WTC11 (cell line): Measurements from ENCODE around the gene GGA2. TPM values are rescaled to one million over a fixed set of nuclear protein-coding genes. Genes with fewer than 3 reads are reported as not detected.
A peak's percentile ranks its signal among the peaks of the same experiment; 100 is the strongest.

Source experiments
- ATAC-seq: fragments of 200-7000 bp; cut with Tn5 transposase; 2 replicates; pipeline ENCODE4 v1.10.0; 2021; ENCODE audit warnings: mild to moderate bottlenecking, moderate library complexity
- CTCF ChIA-PET: fragments of 300-600 bp; sonication (Branson Sonifier 250); formaldehyde crosslinking; loops from one replicate; lab custom pipeline; 2021; ENCODE audit warnings: antibody characterized with exemption; lab: Charles Lee
- POLR2A ChIA-PET: fragments of 350-600 bp; sonication (Branson Sonifier 250); formaldehyde crosslinking; loops from one replicate; lab custom pipeline; 2021; ENCODE audit warnings: antibody characterized with exemption; lab: Charles Lee
- DNase-seq: peaks from one replicate; pipeline ENCODE4 v3.0.0; 2021; ENCODE audit warnings: low spot score
- H3K27ac Mint-ChIP-seq: 2 replicates; pipeline ENCODE4 v1.8.0; 2021; ENCODE audit warnings: mixed read lengths
- H3K27me3 Mint-ChIP-seq: 2 replicates; pipeline ENCODE4 v1.8.0; 2021; ENCODE audit warnings: low read depth, mild to moderate bottlenecking, moderate library complexity, mixed read lengths
- H3K36me3 Mint-ChIP-seq: 2 replicates; pipeline ENCODE4 v1.8.0; 2021; ENCODE audit warnings: mixed read lengths
- H3K4me1 Mint-ChIP-seq: 2 replicates; pipeline ENCODE4 v1.8.0; 2022; ENCODE audit warnings: mixed read lengths
- H3K4me3 Mint-ChIP-seq: 2 replicates; pipeline ENCODE4 v1.8.0; 2021; ENCODE audit warnings: mild to moderate bottlenecking, moderate library complexity, mixed read lengths
- H3K9me3 Mint-ChIP-seq: 2 replicates; pipeline ENCODE4 v1.8.0; 2021; ENCODE audit warnings: mixed read lengths
- HMGA2 ChIP-seq: fragments of 250-450 bp; sonication (Bioruptor Pico); IDR thresholded peaks from 2 replicates; pipeline ENCODE4 v1.4.0; 2021; ENCODE audit warnings: mild to moderate bottlenecking, moderate library complexity
- JUN ChIP-seq: sonication (generic); formaldehyde crosslinking; IDR thresholded peaks from 2 replicates; pipeline ENCODE4 v1.8.0; 2023; ENCODE audit warnings: mild to moderate bottlenecking, missing genetic modification reagents
- KAT7 ChIP-seq: sonication (generic); formaldehyde crosslinking; IDR thresholded peaks from 2 replicates; pipeline ENCODE4 v1.8.1; 2023; ENCODE audit warnings: missing genetic modification reagents, mild to moderate bottlenecking, borderline replicate concordance
- NFYB ChIP-seq: sonication (generic); formaldehyde crosslinking; conservative IDR thresholded peaks from 2 replicates; pipeline ENCODE4 v1.8.0; 2022; ENCODE audit warnings: low read depth, missing genetic modification reagents
- NR1H2 ChIP-seq: sonication (generic); formaldehyde crosslinking; IDR thresholded peaks from 2 replicates; pipeline ENCODE4 v1.9.0; 2021; ENCODE audit warnings: mild to moderate bottlenecking, moderate library complexity, missing genetic modification reagents
- NR3C1 ChIP-seq: sonication (generic); formaldehyde crosslinking; conservative IDR thresholded peaks from 2 replicates; pipeline ENCODE4 v1.8.1; 2023; ENCODE audit warnings: low read depth, mild to moderate bottlenecking, missing genetic modification reagents
- RELA ChIP-seq: sonication (generic); formaldehyde crosslinking; IDR thresholded peaks from 2 replicates; pipeline ENCODE4 v1.8.1; 2022; ENCODE audit warnings: missing genetic modification reagents, mild to moderate bottlenecking, borderline replicate concordance
- SP1 ChIP-seq: sonication (generic); formaldehyde crosslinking; conservative IDR thresholded peaks from 2 replicates; pipeline ENCODE4 v1.8.1; 2022; ENCODE audit warnings: missing genetic modification reagents
- TCF7 ChIP-seq: sonication (generic); formaldehyde crosslinking; IDR thresholded peaks from 2 replicates; pipeline ENCODE4 v1.8.0; 2022; ENCODE audit warnings: mild to moderate bottlenecking, low read depth, missing genetic modification reagents, moderate library complexity
- ZNF219 ChIP-seq: sonication (generic); formaldehyde crosslinking; IDR thresholded peaks from 2 replicates; pipeline ENCODE4 v1.8.0; 2023; ENCODE audit warnings: missing genetic modification reagents, mild to moderate bottlenecking, borderline replicate concordance
- ZNF416 ChIP-seq: fragments of 250-450 bp; sonication (Bioruptor Pico); IDR thresholded peaks from 2 replicates; pipeline ENCODE4 v1.9.0; 2021; ENCODE audit warnings: mild to moderate bottlenecking, inconsistent platforms
- ZNF423 ChIP-seq: fragments of 250-450 bp; sonication (Bioruptor Pico); IDR thresholded peaks from 2 replicates; pipeline ENCODE4 v2.1.2; 2022; ENCODE audit warnings: mild to moderate bottlenecking, moderate library complexity
- ZNF671 ChIP-seq: fragments of 250-450 bp; sonication (Bioruptor Pico); IDR thresholded peaks from 2 replicates; pipeline ENCODE4 v1.8.0; 2021; ENCODE audit warnings: mild to moderate bottlenecking
- total RNA-seq: library from RNA; stranded (reverse); gene quantifications from 3 replicates; pipeline ENCODE4 v1.2.3, GENCODE V29; 2021
- TF ChIP-seq, protein P1 (sequence below): sonication (generic); formaldehyde crosslinking; conservative IDR thresholded peaks from 2 replicates; pipeline ENCODE4 v1.8.1; 2023; ENCODE audit warnings: mild to moderate bottlenecking, low read depth, missing genetic modification reagents, moderate library complexity
- TF ChIP-seq, protein P2 (sequence below): sonication (generic); formaldehyde crosslinking; IDR thresholded peaks from 2 replicates; pipeline ENCODE4 v1.8.0; 2023; ENCODE audit warnings: mild to moderate bottlenecking, missing genetic modification reagents
- TF ChIP-seq, protein P3 (sequence below): sonication (generic); formaldehyde crosslinking; IDR thresholded peaks from 2 replicates; pipeline ENCODE4 v1.8.1; 2022; ENCODE audit warnings: low read depth, mild to moderate bottlenecking, moderate library complexity, missing genetic modification reagents, borderline replicate concordance
- TF ChIP-seq, protein P4 (sequence below): fragments of 250-450 bp; sonication (Bioruptor Pico); IDR thresholded peaks from 2 replicates; pipeline ENCODE4 v1.8.0; 2021; ENCODE audit warnings: mild to moderate bottlenecking
- TF ChIP-seq, protein P5 (sequence below): fragments of 250-450 bp; sonication (Bioruptor Pico); IDR thresholded peaks from 2 replicates; pipeline ENCODE4 v1.9.0; 2021; ENCODE audit warnings: mild to moderate bottlenecking, borderline replicate concordance
- TF ChIP-seq, protein P6 (sequence below): fragments of 250-450 bp; sonication (Bioruptor Pico); conservative IDR thresholded peaks from 2 replicates; pipeline ENCODE4 v1.9.0; 2021; ENCODE audit warnings: mild to moderate bottlenecking

Gene GGA2
- total RNA-seq, 1 experiment from 2014 or later: 107 TPM

DNA sequence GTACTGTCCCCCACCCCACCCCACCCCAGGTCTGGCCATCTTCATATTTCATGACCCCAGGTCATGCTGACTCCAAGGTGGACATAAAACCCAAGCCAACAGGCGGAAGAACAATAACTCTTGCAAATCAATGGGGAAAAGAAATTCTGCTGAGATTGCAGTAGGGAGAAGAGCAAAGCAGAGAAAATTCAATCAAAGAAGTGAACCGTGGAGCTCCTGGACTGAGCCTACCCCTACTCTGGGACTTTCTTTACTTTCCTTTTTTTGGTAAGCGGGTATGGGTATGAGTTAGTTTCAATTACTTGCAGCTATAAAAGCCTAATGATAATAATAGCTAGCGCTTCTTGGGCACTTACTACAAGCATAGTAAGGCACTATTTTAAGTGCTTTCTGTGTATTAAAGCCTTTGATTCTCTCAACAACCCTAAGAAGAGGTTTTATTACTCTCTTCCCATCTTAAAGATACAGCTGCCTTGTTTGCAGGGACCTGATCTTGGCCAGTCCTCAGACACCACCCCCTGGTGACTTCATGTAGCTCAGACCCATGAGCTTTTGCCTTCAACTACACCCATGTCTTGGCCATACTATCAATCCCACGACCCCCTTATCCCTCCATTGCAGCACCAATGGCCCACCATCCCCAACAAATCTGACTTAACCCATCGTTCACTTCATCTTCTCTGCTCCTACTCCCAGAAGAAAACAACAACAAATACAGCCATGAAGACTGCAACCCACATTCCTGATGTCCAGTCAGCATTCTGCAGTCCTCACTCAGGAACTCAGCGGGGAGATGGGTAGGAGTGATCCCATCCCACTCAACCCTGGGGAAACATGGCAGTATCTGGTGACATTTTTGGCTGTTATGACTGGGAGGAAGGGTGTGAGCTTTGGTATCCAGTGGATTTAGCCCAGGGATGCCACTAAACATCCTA lies 4.4 kb downstream of the GGA2 start:
- Mint-ChIP-seq H3K4me1 (peaks cover 57% of the 10 kb centered on the region), H3K27ac (peak overlapping the region; percentile 6), H3K36me3 (peaks cover 12% of the 10 kb centered on the region), H3K9me3 (no peaks in the 10 kb centered on the region), H3K4me3 (no peak overlapping the region), H3K27me3 (no peaks in the 10 kb centered on the region)
- ATAC-seq: no peak
- DNase-seq: no peak
- CTCF ChIA-PET: interaction anchor here (1.4 to 2.0 kb wide), 2 partner anchors 24 to 70 kb away, joined by 3 to 6 read pairs; no protein-coding TSS in a partner anchor
- POLR2A ChIA-PET: no interaction called here
- TF ChIP-seq NFYB (CRISPR knock-in tag): no peak
- no peak for TF ChIP-seq SP1 (CRISPR knock-in tag)
- no peak for TF ChIP-seq ZNF671 (CRISPR knock-in tag)
- TF ChIP-seq ZNF423: no peak
- TF ChIP-seq ZNF416 (CRISPR knock-in tag): no peak
- TF ChIP-seq NR1H2 (CRISPR knock-in tag): no peak
- TF ChIP-seq JUN: no peak
- TF ChIP-seq, protein P1, sequence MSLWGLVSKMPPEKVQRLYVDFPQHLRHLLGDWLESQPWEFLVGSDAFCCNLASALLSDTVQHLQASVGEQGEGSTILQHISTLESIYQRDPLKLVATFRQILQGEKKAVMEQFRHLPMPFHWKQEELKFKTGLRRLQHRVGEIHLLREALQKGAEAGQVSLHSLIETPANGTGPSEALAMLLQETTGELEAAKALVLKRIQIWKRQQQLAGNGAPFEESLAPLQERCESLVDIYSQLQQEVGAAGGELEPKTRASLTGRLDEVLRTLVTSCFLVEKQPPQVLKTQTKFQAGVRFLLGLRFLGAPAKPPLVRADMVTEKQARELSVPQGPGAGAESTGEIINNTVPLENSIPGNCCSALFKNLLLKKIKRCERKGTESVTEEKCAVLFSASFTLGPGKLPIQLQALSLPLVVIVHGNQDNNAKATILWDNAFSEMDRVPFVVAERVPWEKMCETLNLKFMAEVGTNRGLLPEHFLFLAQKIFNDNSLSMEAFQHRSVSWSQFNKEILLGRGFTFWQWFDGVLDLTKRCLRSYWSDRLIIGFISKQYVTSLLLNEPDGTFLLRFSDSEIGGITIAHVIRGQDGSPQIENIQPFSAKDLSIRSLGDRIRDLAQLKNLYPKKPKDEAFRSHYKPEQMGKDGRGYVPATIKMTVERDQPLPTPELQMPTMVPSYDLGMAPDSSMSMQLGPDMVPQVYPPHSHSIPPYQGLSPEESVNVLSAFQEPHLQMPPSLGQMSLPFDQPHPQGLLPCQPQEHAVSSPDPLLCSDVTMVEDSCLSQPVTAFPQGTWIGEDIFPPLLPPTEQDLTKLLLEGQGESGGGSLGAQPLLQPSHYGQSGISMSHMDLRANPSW (CRISPR knock-in tag): no peak
- TF ChIP-seq HMGA2 (CRISPR knock-in tag): no peak
- TF ChIP-seq, protein P2, sequence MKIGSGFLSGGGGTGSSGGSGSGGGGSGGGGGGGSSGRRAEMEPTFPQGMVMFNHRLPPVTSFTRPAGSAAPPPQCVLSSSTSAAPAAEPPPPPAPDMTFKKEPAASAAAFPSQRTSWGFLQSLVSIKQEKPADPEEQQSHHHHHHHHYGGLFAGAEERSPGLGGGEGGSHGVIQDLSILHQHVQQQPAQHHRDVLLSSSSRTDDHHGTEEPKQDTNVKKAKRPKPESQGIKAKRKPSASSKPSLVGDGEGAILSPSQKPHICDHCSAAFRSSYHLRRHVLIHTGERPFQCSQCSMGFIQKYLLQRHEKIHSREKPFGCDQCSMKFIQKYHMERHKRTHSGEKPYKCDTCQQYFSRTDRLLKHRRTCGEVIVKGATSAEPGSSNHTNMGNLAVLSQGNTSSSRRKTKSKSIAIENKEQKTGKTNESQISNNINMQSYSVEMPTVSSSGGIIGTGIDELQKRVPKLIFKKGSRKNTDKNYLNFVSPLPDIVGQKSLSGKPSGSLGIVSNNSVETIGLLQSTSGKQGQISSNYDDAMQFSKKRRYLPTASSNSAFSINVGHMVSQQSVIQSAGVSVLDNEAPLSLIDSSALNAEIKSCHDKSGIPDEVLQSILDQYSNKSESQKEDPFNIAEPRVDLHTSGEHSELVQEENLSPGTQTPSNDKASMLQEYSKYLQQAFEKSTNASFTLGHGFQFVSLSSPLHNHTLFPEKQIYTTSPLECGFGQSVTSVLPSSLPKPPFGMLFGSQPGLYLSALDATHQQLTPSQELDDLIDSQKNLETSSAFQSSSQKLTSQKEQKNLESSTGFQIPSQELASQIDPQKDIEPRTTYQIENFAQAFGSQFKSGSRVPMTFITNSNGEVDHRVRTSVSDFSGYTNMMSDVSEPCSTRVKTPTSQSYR: no peak

DNA sequence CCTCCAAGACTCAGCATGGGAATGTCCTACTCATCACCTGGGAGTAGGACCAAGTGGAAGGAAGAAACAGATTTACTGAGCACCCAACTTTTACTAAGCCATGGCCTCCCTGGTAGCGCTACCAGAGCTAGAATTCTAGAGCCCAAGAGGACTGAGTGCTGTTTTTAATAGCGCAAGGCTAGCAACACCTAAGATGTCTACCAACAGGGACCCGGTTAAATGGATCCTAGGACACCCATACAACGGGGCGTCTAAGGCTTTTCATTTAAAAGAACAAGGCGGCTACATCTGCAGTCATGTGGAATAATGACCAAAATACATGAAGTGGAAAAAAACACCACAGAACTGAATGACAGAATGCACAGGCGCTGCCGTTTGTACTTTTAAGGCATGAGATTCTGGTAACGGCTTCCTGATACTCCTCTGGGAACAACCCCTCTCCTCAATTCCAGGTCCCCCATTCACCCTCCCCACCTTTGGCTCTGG lies 5.1 kb downstream of the GGA2 start:
- no peak for ATAC-seq
- Mint-ChIP-seq H3K27ac (no peak overlapping the region), H3K36me3 (peaks cover 12% of the 10 kb centered on the region), H3K9me3 (no peaks in the 10 kb centered on the region), H3K4me3 (no peak overlapping the region), H3K4me1 (peaks cover 64% of the 10 kb centered on the region), H3K27me3 (no peaks in the 10 kb centered on the region)
- CTCF ChIA-PET: interaction anchor here (1.4 to 2.0 kb wide), 3 partner anchors 24 to 92 kb away, joined by 3 to 6 read pairs (median 3); no protein-coding TSS in a partner anchor
- no peak for DNase-seq
- POLR2A ChIA-PET: no interaction called here
- TF ChIP-seq HMGA2 (CRISPR knock-in tag) (no peak), NR1H2 (CRISPR knock-in tag) (no peak), ZNF219 (CRISPR knock-in tag) (no peak), RELA (CRISPR knock-in tag) (no peak), TCF7 (CRISPR knock-in tag) (no peak), NR3C1 (CRISPR knock-in tag) (no peak), KAT7 (CRISPR knock-in tag) (no peak)
- TF ChIP-seq, protein P3, sequence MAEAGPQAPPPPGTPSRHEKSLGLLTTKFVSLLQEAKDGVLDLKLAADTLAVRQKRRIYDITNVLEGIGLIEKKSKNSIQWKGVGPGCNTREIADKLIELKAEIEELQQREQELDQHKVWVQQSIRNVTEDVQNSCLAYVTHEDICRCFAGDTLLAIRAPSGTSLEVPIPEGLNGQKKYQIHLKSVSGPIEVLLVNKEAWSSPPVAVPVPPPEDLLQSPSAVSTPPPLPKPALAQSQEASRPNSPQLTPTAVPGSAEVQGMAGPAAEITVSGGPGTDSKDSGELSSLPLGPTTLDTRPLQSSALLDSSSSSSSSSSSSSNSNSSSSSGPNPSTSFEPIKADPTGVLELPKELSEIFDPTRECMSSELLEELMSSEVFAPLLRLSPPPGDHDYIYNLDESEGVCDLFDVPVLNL (CRISPR knock-in tag): no peak
- TF ChIP-seq, protein P4, sequence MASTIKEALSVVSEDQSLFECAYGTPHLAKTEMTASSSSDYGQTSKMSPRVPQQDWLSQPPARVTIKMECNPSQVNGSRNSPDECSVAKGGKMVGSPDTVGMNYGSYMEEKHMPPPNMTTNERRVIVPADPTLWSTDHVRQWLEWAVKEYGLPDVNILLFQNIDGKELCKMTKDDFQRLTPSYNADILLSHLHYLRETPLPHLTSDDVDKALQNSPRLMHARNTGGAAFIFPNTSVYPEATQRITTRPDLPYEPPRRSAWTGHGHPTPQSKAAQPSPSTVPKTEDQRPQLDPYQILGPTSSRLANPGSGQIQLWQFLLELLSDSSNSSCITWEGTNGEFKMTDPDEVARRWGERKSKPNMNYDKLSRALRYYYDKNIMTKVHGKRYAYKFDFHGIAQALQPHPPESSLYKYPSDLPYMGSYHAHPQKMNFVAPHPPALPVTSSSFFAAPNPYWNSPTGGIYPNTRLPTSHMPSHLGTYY (CRISPR knock-in tag): no peak
- TF ChIP-seq, protein P5, sequence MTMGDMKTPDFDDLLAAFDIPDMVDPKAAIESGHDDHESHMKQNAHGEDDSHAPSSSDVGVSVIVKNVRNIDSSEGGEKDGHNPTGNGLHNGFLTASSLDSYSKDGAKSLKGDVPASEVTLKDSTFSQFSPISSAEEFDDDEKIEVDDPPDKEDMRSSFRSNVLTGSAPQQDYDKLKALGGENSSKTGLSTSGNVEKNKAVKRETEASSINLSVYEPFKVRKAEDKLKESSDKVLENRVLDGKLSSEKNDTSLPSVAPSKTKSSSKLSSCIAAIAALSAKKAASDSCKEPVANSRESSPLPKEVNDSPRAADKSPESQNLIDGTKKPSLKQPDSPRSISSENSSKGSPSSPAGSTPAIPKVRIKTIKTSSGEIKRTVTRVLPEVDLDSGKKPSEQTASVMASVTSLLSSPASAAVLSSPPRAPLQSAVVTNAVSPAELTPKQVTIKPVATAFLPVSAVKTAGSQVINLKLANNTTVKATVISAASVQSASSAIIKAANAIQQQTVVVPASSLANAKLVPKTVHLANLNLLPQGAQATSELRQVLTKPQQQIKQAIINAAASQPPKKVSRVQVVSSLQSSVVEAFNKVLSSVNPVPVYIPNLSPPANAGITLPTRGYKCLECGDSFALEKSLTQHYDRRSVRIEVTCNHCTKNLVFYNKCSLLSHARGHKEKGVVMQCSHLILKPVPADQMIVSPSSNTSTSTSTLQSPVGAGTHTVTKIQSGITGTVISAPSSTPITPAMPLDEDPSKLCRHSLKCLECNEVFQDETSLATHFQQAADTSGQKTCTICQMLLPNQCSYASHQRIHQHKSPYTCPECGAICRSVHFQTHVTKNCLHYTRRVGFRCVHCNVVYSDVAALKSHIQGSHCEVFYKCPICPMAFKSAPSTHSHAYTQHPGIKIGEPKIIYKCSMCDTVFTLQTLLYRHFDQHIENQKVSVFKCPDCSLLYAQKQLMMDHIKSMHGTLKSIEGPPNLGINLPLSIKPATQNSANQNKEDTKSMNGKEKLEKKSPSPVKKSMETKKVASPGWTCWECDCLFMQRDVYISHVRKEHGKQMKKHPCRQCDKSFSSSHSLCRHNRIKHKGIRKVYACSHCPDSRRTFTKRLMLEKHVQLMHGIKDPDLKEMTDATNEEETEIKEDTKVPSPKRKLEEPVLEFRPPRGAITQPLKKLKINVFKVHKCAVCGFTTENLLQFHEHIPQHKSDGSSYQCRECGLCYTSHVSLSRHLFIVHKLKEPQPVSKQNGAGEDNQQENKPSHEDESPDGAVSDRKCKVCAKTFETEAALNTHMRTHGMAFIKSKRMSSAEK (CRISPR knock-in tag): no peak
- TF ChIP-seq, protein P6, sequence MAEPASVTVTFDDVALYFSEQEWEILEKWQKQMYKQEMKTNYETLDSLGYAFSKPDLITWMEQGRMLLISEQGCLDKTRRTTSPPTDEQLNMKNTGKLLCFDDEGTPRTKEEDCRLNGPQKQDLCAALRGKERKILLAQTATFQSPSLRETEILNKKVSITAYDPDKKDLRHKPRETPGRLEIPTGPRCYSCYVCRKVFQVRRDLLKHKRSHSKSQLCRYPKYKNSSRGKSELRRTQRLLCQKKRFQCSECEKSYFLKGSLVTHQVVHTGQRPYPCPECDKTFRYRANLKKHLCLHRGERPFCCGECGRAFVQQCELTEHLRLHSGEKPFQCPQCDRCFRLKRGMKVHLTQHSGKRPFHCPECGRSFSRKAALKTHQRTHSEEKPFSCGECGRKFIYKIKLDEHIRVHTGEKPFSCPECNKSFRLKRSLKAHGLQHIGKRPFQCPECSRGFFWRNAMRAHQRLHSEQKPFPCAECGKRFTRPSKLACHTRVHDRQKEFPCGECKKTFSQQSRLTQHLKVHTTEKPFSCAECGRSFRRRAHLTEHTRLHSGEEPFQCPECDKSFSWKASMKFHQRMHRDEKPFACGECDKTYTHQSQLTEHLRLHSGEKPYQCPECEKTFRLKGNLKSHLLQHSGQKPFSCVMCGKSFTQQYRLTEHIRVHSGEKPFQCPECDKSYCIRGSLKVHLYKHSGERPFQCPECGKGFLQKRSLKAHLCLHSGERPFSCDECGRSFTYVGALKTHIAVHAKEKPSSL (CRISPR knock-in tag): no peak
